B cell (primary cell): ENCODE measurements around the gene OSER1. TPM values are rescaled to one million over a fixed set of nuclear protein-coding genes. Genes with fewer than 3 reads are reported as not detected.
A peak's percentile ranks its signal among the peaks of the same experiment; 100 is the strongest.

ENCODE experiments used
- ATAC-seq: fragments of 200-7000 bp; cut with Tn5 transposase; one replicate; pipeline ENCODE4 v1.10.0; 2021; ENCODE audit warnings: low read depth, mild to moderate bottlenecking, moderate number of reproducible peaks, moderate library complexity
- CTCF ChIA-PET: fragments of 350-600 bp; sonication (Branson Sonifier 250); formaldehyde crosslinking; loops from one replicate; lab custom pipeline; 2021; ENCODE audit warnings: antibody characterized with exemption, inconsistent platforms; lab: Charles Lee
- POLR2A ChIA-PET: fragments of 350-600 bp; sonication (Branson Sonifier 250); formaldehyde crosslinking; loops from one replicate; lab custom pipeline; 2021; ENCODE audit warnings: antibody characterized with exemption; lab: Charles Lee
- DNase-seq: peaks from one replicate; pipeline ENCODE4 v3.0.0; 2013
- H2AFZ ChIP-seq: 2 replicates; pipeline ENCODE4 v1.6.1; 2012; ENCODE audit warnings: mild to moderate bottlenecking, low read depth, low read length; ENCODE audit not compliant: insufficient read depth, poor library complexity, severe bottlenecking
- H3K27ac ChIP-seq, 2 donors: 1 replicate in 1 of 2; 2 replicates in 1 of 2; pipeline ENCODE4 v1.5.1; 2012 to 2013; ENCODE audit warnings: low read length in 2 of 2, mild to moderate bottlenecking in 2 of 2, moderate library complexity in 1 of 2
- H3K27me3 ChIP-seq, 4 experiments: fragments of 200-600 bp in 1 of 4; sonication (generic) in 1 of 4; replicated peaks in 1 of 4; 1 replicate in 2 of 4; 2 replicates in 2 of 4; pipeline versions ENCODE4 v1.6.1 to v1.7.0; 2013 to 2016; ENCODE audit warnings: low read length in 3 of 4, mild to moderate bottlenecking in 2 of 4, mixed read lengths in 1 of 4, moderate library complexity in 1 of 4; ENCODE audit not compliant: insufficient read depth in 4 of 4, control insufficient read depth in 3 of 4; ENCODE audit errors: control extremely low read depth in 1 of 4
- H3K36me3 ChIP-seq, 2 experiments: replicated peaks in 1 of 2; 1 replicate in 1 of 2; 2 replicates in 1 of 2; pipeline versions ENCODE4 v1.6.1 to v1.7.1; 2013; ENCODE audit warnings: low read length in 1 of 2; ENCODE audit not compliant: insufficient read depth in 2 of 2, control insufficient read depth in 1 of 2; ENCODE audit errors: control extremely low read depth in 1 of 2, extremely low read depth in 1 of 2
- H3K4me1 ChIP-seq, 2 donors: fragments of 200-600 bp in 1 of 2; sonication (generic) in 1 of 2; 1 replicate in 1 of 2; 2 replicates in 1 of 2; pipeline versions ENCODE4 v1.5.1 to v1.6.1; 2013 to 2017; ENCODE audit warnings: low read length in 2 of 2; ENCODE audit not compliant: control insufficient read depth in 2 of 2, insufficient read depth in 2 of 2
- H3K4me2 ChIP-seq: replicated peaks from 2 replicates; pipeline ENCODE3; 2012; ENCODE audit warnings: mild to moderate bottlenecking, low read depth, low read length; ENCODE audit not compliant: poor library complexity, severe bottlenecking
- H3K4me3 ChIP-seq, 5 experiments: fragments of 200-600 bp in 1 of 5; sonication (generic) in 1 of 5; 1 replicate in 3 of 5; 2 replicates in 2 of 5; pipeline versions ENCODE4 v1.5.1 to v1.7.0; 2011 to 2016; ENCODE audit warnings: low read length in 4 of 5, mild to moderate bottlenecking in 4 of 5, low read depth in 2 of 5, control low read depth in 1 of 5, moderate library complexity in 1 of 5; ENCODE audit not compliant: insufficient read depth in 1 of 5; ENCODE audit errors: control extremely low read depth in 1 of 5, extremely low read depth in 1 of 5
- H3K79me2 ChIP-seq: fragments of 200-600 bp; sonication (generic); one replicate; pipeline ENCODE4 v1.6.0; 2016; ENCODE audit warnings: low read length; ENCODE audit not compliant: control insufficient read depth, insufficient read depth
- H3K9ac ChIP-seq: fragments of 200-600 bp; sonication (generic); 2 replicates; pipeline ENCODE4 v1.6.1; 2017; ENCODE audit warnings: mild to moderate bottlenecking, low read length, moderate library complexity
- H3K9me3 ChIP-seq, 3 donors: one replicate each; pipeline versions ENCODE4 v1.6.1 to v1.7.1; 2013; ENCODE audit warnings: low read length in 2 of 3; ENCODE audit not compliant: control insufficient read depth in 2 of 3, insufficient read depth in 1 of 3; ENCODE audit errors: control extremely low read depth in 1 of 3
- H4K20me1 ChIP-seq: 2 replicates; pipeline ENCODE4 v1.6.0; 2012; ENCODE audit warnings: mild to moderate bottlenecking, low read length; ENCODE audit not compliant: insufficient read depth, control insufficient read depth, poor library complexity, severe bottlenecking
- H3K27ac Mint-ChIP-seq: one replicate; pipeline ENCODE4 v1.8.0; 2021; ENCODE audit warnings: mixed read lengths
- H3K27me3 Mint-ChIP-seq: one replicate; pipeline ENCODE4 v1.8.0; 2021; ENCODE audit warnings: mixed read lengths
- H3K4me1 Mint-ChIP-seq: one replicate; pipeline ENCODE4 v1.8.0; 2021; ENCODE audit warnings: mixed read lengths
- H3K4me3 Mint-ChIP-seq: one replicate; pipeline ENCODE4 v1.8.0; 2021; ENCODE audit warnings: mixed read lengths
- H3K9me3 Mint-ChIP-seq: one replicate; pipeline ENCODE4 v1.8.0; 2022; ENCODE audit warnings: mixed read lengths; ENCODE audit not compliant: insufficient read depth
- CTCF ChIP-seq: fragments of 200-600 bp; IDR thresholded peaks from one replicate; pipeline ENCODE4 v1.8.0; 2022; ENCODE audit warnings: antibody characterized with exemption, mild to moderate bottlenecking
- EZH2 ChIP-seq: IDR thresholded peaks from 2 replicates; pipeline ENCODE4 v1.6.1; 2012; ENCODE audit warnings: borderline replicate concordance, low read depth, mild to moderate bottlenecking, moderate library complexity, low read length; ENCODE audit not compliant: insufficient read depth, poor library complexity, severe bottlenecking
- WGBS: methylation state at CpG from one replicate; pipeline ENCODE4 v1.1.5; 2013; ENCODE audit warnings: missing lambda C conversion rate; ENCODE audit not compliant: insufficient coverage; 5-methylcytosine and 5-hydroxymethylcytosine counted together
- intact Hi-C: fragments of 100-400 bp; cut with micrococcal nuclease; formaldehyde crosslinking; loops from one replicate; pipeline ENCODE4 v1.10.0; 2022
- polyA plus RNA-seq: library from polyadenylated mRNA; depleted of rRNA; stranded (reverse); fragments of >200 nt; gene quantifications from 2 replicates; pipeline ENCODE4 v1.2.3, GENCODE V29; 2012
- total RNA-seq, 2 donors: library from RNA; stranded (reverse); fragments of 120-200 nt in 1 of 2; gene quantifications; 1 replicate in 1 of 2; 2 replicates in 1 of 2; pipeline versions ENCODE4 v1.2.3 to v1.2.4, GENCODE V29; 2013 to 2022

OSER1 gene
- total and polyA plus RNA-seq, 2 donors (not counting 1 experiment from before 2014, with no cell fraction given), result 80.0 to 130 TPM

- Mint-ChIP-seq H3K27me3 (no peaks in the 10 kb centered on the region), H3K4me1 (peaks cover 16% of the 10 kb centered on the region), H3K4me3 (no peak overlapping the region), H3K9me3 (no peaks in the 10 kb centered on the region), H3K27ac (no peak overlapping the region)
- peaks cover 46% of the 10 kb centered on the region for H3K79me2 ChIP-seq
- H3K9ac ChIP-seq, result no peak overlapping the region
- ATAC-seq, result no peak
- no peak overlapping the region for H2AFZ ChIP-seq
- peaks cover 10 to 79% of the 10 kb centered on the region in 2 experiments for H3K36me3 ChIP-seq
- H4K20me1 ChIP-seq, result peaks cover 80% of the 10 kb centered on the region
- no peak overlapping the region for H3K27ac ChIP-seq
- DNase-seq, result no peak
- H3K4me2 ChIP-seq, result no peak overlapping the region
- TF ChIP-seq EZH2 (no peak), CTCF (no peak)
- no peaks in the 10 kb centered on the region for H3K27me3 ChIP-seq
- no CpG with 5 or more reads among the region's 4 CpGs for WGBS
- H3K4me1 ChIP-seq, result no peaks in the 10 kb centered on the region
- ChIA-PET POLR2A (no interaction called here), CTCF (no interaction called here)
- H3K9me3 ChIP-seq, result no peaks in the 10 kb centered on the region
- no peak overlapping the region for H3K4me3 ChIP-seq
- intact Hi-C loops, result no loop called here
Measured at GRCh38 chr20:44198872-44199271, 11.7 kb downstream of the OSER1 start.

GRCh38 chr20:44196271-44196670, 14.3 kb downstream of the OSER1 start:
- H3K27ac ChIP-seq, result no peak overlapping the region
- POLR2A ChIA-PET, result no interaction called here
- H3K79me2 ChIP-seq, result peaks cover 25% of the 10 kb centered on the region
- H3K9me3 ChIP-seq, result no peaks in the 10 kb centered on the region
- ATAC-seq (no peak), DNase-seq (peak; percentile 27)
- H3K4me2 ChIP-seq, result no peak overlapping the region
- no peaks in the 10 kb centered on the region for H3K9me3 Mint-ChIP-seq
- H3K27ac Mint-ChIP-seq, result no peak overlapping the region
- no peak overlapping the region for H3K4me3 ChIP-seq
- H4K20me1 ChIP-seq, result peaks cover 58% of the 10 kb centered on the region
- H2AFZ ChIP-seq, result no peak overlapping the region
- no peaks in the 10 kb centered on the region for H3K27me3 ChIP-seq
- peaks cover 9 to 56% of the 10 kb centered on the region in 2 experiments for H3K36me3 ChIP-seq
- intact Hi-C loops, result no loop called here
- CTCF ChIA-PET, result interaction anchor here (0.7 to 2.3 kb wide), 8 partner anchors 10 to 414 kb away, joined by 3 to 10 read pairs (median 4); partner anchors contain the start of gene FITM2
- 100% methylated on average over 1 of the region's 3 CpGs for WGBS
- H3K4me1 Mint-ChIP-seq, result peaks cover 3% of the 10 kb centered on the region
- TF ChIP-seq CTCF (no peak), EZH2 (no peak)
- no peak overlapping the region for H3K9ac ChIP-seq
- no peaks in the 10 kb centered on the region for H3K27me3 Mint-ChIP-seq
- H3K4me1 ChIP-seq, result no peaks in the 10 kb centered on the region
- H3K4me3 Mint-ChIP-seq, result no peak overlapping the region
